SK-N-MC (cell line): ENCODE data around the gene CLASP1.

Experiments used
- DNase-seq: peaks from one replicate; pipeline ENCODE4 v3.0.0-alpha.2; 2011; ENCODE audit warnings: low read depth, low spot score
- H3K27ac ChIP-seq: fragments of 200-600 bp; sonication (generic); 2 replicates; pipeline ENCODE4 v1.5.1; 2016; ENCODE audit warnings: mixed run types
- H3K36me3 ChIP-seq: fragments of 200-600 bp; sonication (generic); 2 replicates; pipeline ENCODE4 v1.6.1; 2017; ENCODE audit warnings: antibody characterized with exemption, low read length, mixed read lengths; ENCODE audit not compliant: insufficient read depth
- H3K4me3 ChIP-seq: fragments of 200-600 bp; sonication (generic); 2 replicates; pipeline ENCODE4 v1.5.1; 2016
- H3K9ac ChIP-seq: fragments of 200-600 bp; sonication (generic); 2 replicates; pipeline ENCODE4 v1.8.0; 2017; ENCODE audit warnings: mixed run types, mixed read lengths; ENCODE audit not compliant: insufficient read length
- H3K9me3 ChIP-seq: fragments of 200-600 bp; sonication (generic); 2 replicates; pipeline ENCODE4 v1.6.1; 2017; ENCODE audit warnings: low read depth, mild to moderate bottlenecking, antibody characterized with exemption, low read length, moderate library complexity, mixed read lengths
- EZH2 ChIP-seq: fragments of 200-600 bp; sonication (generic); IDR thresholded peaks from one replicate; pipeline ENCODE4 v1.6.1; 2017; ENCODE audit warnings: antibody characterized with exemption
- FOXP2 ChIP-seq: optimal IDR thresholded peaks from 2 replicates; pipeline ENCODE3; 2011; ENCODE audit warnings: mild to moderate bottlenecking, moderate library complexity; ENCODE audit not compliant: insufficient read depth; ENCODE audit errors: extremely low read length, control extremely low read depth
- POLR2AphosphoS5 ChIP-seq: IDR thresholded peaks from 2 replicates; pipeline ENCODE4 v1.6.1; 2012; ENCODE audit warnings: mild to moderate bottlenecking, low read depth, low read length, borderline replicate concordance

CLASP1 gene

GRCh38 chr2:121505986-121506586 lies 143.2 kb downstream of the CLASP1 start:
- no peaks in the 10 kb centered on the region for H3K9me3 ChIP-seq
- no peak overlapping the region for H3K9ac ChIP-seq
- no peak for TF ChIP-seq POLR2AphosphoS5
- TF ChIP-seq FOXP2, result no peak
- no peak for TF ChIP-seq EZH2
- no peak overlapping the region for H3K4me3 ChIP-seq
- no peak for DNase-seq
- H3K36me3 ChIP-seq, result peaks cover 19% of the 10 kb centered on the region
- no peak overlapping the region for H3K27ac ChIP-seq

- Histone ChIP-seq H3K27ac (no peak overlapping the region), H3K36me3 (peaks cover 29% of the 10 kb centered on the region), H3K9me3 (peaks cover 2% of the 10 kb centered on the region; the same call in 1 of the 2 replicates), H3K9ac (no peak overlapping the region), H3K4me3 (no peak overlapping the region)
- no peak for TF ChIP-seq EZH2
- TF ChIP-seq POLR2AphosphoS5, result no peak
- no peak for TF ChIP-seq FOXP2
- no peak for DNase-seq
Observed at GRCh38 chr2:121505005-121505404, 144.3 kb downstream of the CLASP1 start.

GRCh38 chr2:121504316-121504715 lies 144.9 kb downstream of the CLASP1 start:
- Histone ChIP-seq H3K4me3 (no peak overlapping the region), H3K36me3 (peaks cover 35% of the 10 kb centered on the region), H3K27ac (no peak overlapping the region), H3K9me3 (peaks cover 5% of the 10 kb centered on the region; the same call in 1 of the 2 replicates), H3K9ac (no peak overlapping the region)
- DNase-seq, result no peak
- TF ChIP-seq EZH2 (no peak), POLR2AphosphoS5 (no peak), FOXP2 (no peak)

- no peak for TF ChIP-seq EZH2
- no peak for TF ChIP-seq POLR2AphosphoS5
- no peak for TF ChIP-seq FOXP2
- H3K36me3 ChIP-seq, result peaks cover 35% of the 10 kb centered on the region
Observed at GRCh38 chr2:121502781-121503180, 146.5 kb downstream of the CLASP1 start.

GRCh38 chr2:121502246-121502645 lies 147.0 kb downstream of the CLASP1 start:
- peaks cover 5% of the 10 kb centered on the region; the same call in 1 of the 2 replicates for H3K9me3 ChIP-seq
- DNase-seq, result no peak
- H3K27ac ChIP-seq, result no peak overlapping the region
- H3K36me3 ChIP-seq, result peaks cover 35% of the 10 kb centered on the region
- no peak overlapping the region for H3K4me3 ChIP-seq
- no peak overlapping the region for H3K9ac ChIP-seq
- no peak for TF ChIP-seq EZH2
- no peak for TF ChIP-seq POLR2AphosphoS5
- TF ChIP-seq FOXP2, result no peak

More at GRCh38 chr2:121502781-121503180, 146.5 kb downstream of the CLASP1 start:
- Histone ChIP-seq H3K4me3 (no peak overlapping the region), H3K9ac (no peak overlapping the region), H3K27ac (no peak overlapping the region), H3K9me3 (peaks cover 5% of the 10 kb centered on the region; the same call in 1 of the 2 replicates)
- no peak for DNase-seq

- TF ChIP-seq POLR2AphosphoS5 (no peak), FOXP2 (no peak), EZH2 (no peak)
- no peak overlapping the region for H3K9ac ChIP-seq
- no peak overlapping the region for H3K27ac ChIP-seq
- H3K9me3 ChIP-seq, result peaks cover 5% of the 10 kb centered on the region; the same call in 1 of the 2 replicates
- H3K36me3 ChIP-seq, result peaks cover 35% of the 10 kb centered on the region
- DNase-seq, result no peak
- H3K4me3 ChIP-seq, result no peak overlapping the region
Observed at GRCh38 chr2:121501554-121501953, 147.7 kb downstream of the CLASP1 start.

GRCh38 chr2:121501031-121501430 lies 148.2 kb downstream of the CLASP1 start:
- Histone ChIP-seq H3K27ac (no peak overlapping the region), H3K9me3 (peaks cover 5% of the 10 kb centered on the region; the same call in 1 of the 2 replicates), H3K4me3 (no peak overlapping the region), H3K9ac (no peak overlapping the region), H3K36me3 (peaks cover 35% of the 10 kb centered on the region)
- TF ChIP-seq EZH2 (no peak), POLR2AphosphoS5 (no peak), FOXP2 (no peak)
- DNase-seq, result no peak

GRCh38 chr2:121498731-121499130 lies 150.5 kb downstream of the CLASP1 start:
- no peak overlapping the region for H3K4me3 ChIP-seq
- no peak overlapping the region for H3K9ac ChIP-seq
- H3K9me3 ChIP-seq, result peaks cover 5% of the 10 kb centered on the region; the same call in 1 of the 2 replicates
- no peak overlapping the region for H3K27ac ChIP-seq
- H3K36me3 ChIP-seq, result peaks cover 35% of the 10 kb centered on the region
- TF ChIP-seq POLR2AphosphoS5 (no peak), FOXP2 (no peak), EZH2 (no peak)
- DNase-seq, result no peak

- Histone ChIP-seq H3K36me3 (no peaks in the 10 kb centered on the region; the same call in 1 of the 2 replicates), H3K4me3 (no peak overlapping the region), H3K9me3 (no peaks in the 10 kb centered on the region), H3K27ac (no peak overlapping the region), H3K9ac (no peak overlapping the region)
- TF ChIP-seq FOXP2 (no peak), POLR2AphosphoS5 (no peak), EZH2 (no peak)
- DNase-seq, result no peak
Observed at GRCh38 chr2:121492409-121492808, 156.9 kb downstream of the CLASP1 start.
